H1 (cell line): Measurements from ENCODE around the gene OR2Y1. TPM values are rescaled to one million over a fixed set of nuclear protein-coding genes. Genes with fewer than 3 reads are reported as not detected.
"Not testable (repeated sequence)": the region's sequence is repeated elsewhere in the genome, so short reads cannot be mapped to it uniquely, and the experiment has no call there.

Experiments used
- CTCF ChIA-PET: fragments of 300-600 bp; sonication (Branson Sonifier 250); formaldehyde crosslinking; loops from one replicate; lab custom pipeline; 2021; ENCODE audit not compliant: partially characterized antibody; lab: Charles Lee
- POLR2A ChIA-PET: fragments of 300-600 bp; sonication (Branson Sonifier 250); formaldehyde crosslinking; loops from one replicate; lab custom pipeline; 2021; ENCODE audit warnings: inconsistent platforms; ENCODE audit not compliant: partially characterized antibody; lab: Charles Lee
- DNase-seq, 2 experiments: peaks; one replicate each; pipeline versions ENCODE4 v3.0.0 to v3.0.0-alpha.2; 2010 to 2022; ENCODE audit warnings: low spot score in 2 of 2, low read depth in 1 of 2, mixed read lengths in 1 of 2
- FAIRE-seq: peaks from 2 replicates; lab custom pipeline; 2011; peaks lifted over from hg19 to GRCh38; lab: Jason Lieb, UNC
- H2AFZ ChIP-seq: 2 replicates; pipeline ENCODE4 v1.8.1; 2012; ENCODE audit warnings: low read length, inconsistent platforms
- H2AK5ac ChIP-seq: 2 replicates; pipeline ENCODE4 v1.6.1; 2013; ENCODE audit warnings: low read depth, low read length
- H2BK120ac ChIP-seq: replicated peaks from 2 replicates; pipeline ENCODE3; 2013; ENCODE audit warnings: low read depth, low read length, inconsistent platforms
- H2BK12ac ChIP-seq: 2 replicates; pipeline ENCODE4 v1.6.1; 2013; ENCODE audit warnings: low read depth, low read length
- H2BK15ac ChIP-seq: 2 replicates; pipeline ENCODE4 v1.6.1; 2013; ENCODE audit warnings: low read length
- H2BK20ac ChIP-seq: 2 replicates; pipeline ENCODE4 v1.6.1; 2013; ENCODE audit warnings: low read length
- H2BK5ac ChIP-seq: 2 replicates; pipeline ENCODE4 v1.6.1; 2013; ENCODE audit warnings: low read depth, low read length
- H3K14ac ChIP-seq: 2 replicates; pipeline ENCODE4 v1.6.1; 2013; ENCODE audit warnings: inconsistent platforms; ENCODE audit not compliant: insufficient read length
- H3K18ac ChIP-seq: 2 replicates; pipeline ENCODE4 v1.6.1; 2013; ENCODE audit warnings: low read length; ENCODE audit errors: extremely low read depth
- H3K23ac ChIP-seq: 2 replicates; pipeline ENCODE4 v1.6.1; 2013; ENCODE audit warnings: inconsistent platforms; ENCODE audit not compliant: insufficient read length
- H3K23me2 ChIP-seq: 2 replicates; pipeline ENCODE4 v1.6.1; 2013; ENCODE audit warnings: low read depth, low read length
- H3K27ac ChIP-seq: 2 replicates; pipeline ENCODE4 v1.6.1; 2011; ENCODE audit warnings: low read depth, low read length, inconsistent platforms
- H3K27me3 ChIP-seq, 4 experiments: replicated peaks in 1 of 4; 1 replicate in 1 of 4; 2 replicates in 3 of 4; pipeline versions ENCODE4 v1.6.1 to v1.8.1; 2011 to 2013; ENCODE audit warnings: low read length in 3 of 4, mild to moderate bottlenecking in 3 of 4, inconsistent platforms in 2 of 4, mixed read lengths in 2 of 4, moderate library complexity in 1 of 4; ENCODE audit not compliant: control insufficient read depth in 3 of 4, insufficient read depth in 3 of 4; ENCODE audit errors: extremely low read depth in 1 of 4
- H3K36me3 ChIP-seq, 4 experiments: 2 replicates each; pipeline versions ENCODE4 v1.6.1 to v1.8.1; 2011 to 2013; ENCODE audit warnings: mild to moderate bottlenecking in 4 of 4, low read length in 3 of 4, moderate library complexity in 2 of 4, control low read depth in 1 of 4, inconsistent platforms in 1 of 4; ENCODE audit not compliant: insufficient read depth in 4 of 4, control insufficient read depth in 2 of 4
- H3K4ac ChIP-seq: replicated peaks from 2 replicates; pipeline ENCODE3; 2013; ENCODE audit warnings: low read length, low read depth, mixed read lengths, inconsistent platforms; ENCODE audit not compliant: insufficient read length
- H3K4me1 ChIP-seq, 4 experiments: replicated peaks in 1 of 4; 1 replicate in 1 of 4; 2 replicates in 3 of 4; pipeline versions ENCODE4 v1.6.1 to v1.8.1; 2011 to 2013; ENCODE audit warnings: low read length in 3 of 4, inconsistent platforms in 2 of 4, mixed read lengths in 1 of 4; ENCODE audit not compliant: insufficient read depth in 4 of 4, control insufficient read depth in 3 of 4
- H3K4me2 ChIP-seq, 2 experiments: 2 replicates each; pipeline versions ENCODE4 v1.6.1 to v1.8.1; 2011 to 2013; ENCODE audit warnings: low read depth in 2 of 2, low read length in 2 of 2, control low read depth in 1 of 2, inconsistent platforms in 1 of 2, mild to moderate bottlenecking in 1 of 2; ENCODE audit not compliant: insufficient read depth in 1 of 2
- H3K4me3 ChIP-seq, 4 experiments: fragments of 200-600, 300-600 bp in 1 of 4; sonication (generic), shearing (Covaris generic), sonication (Bioruptor Twin) in 1 of 4; 2 replicates each; pipeline versions ENCODE4 v1.5.1 to v1.8.1; 2011 to 2016; ENCODE audit warnings: low read length in 4 of 4, low read depth in 3 of 4, control low read depth in 2 of 4, inconsistent platforms in 2 of 4, mild to moderate bottlenecking in 2 of 4, mixed read lengths in 1 of 4, moderate library complexity in 1 of 4; ENCODE audit not compliant: insufficient read depth in 2 of 4; ENCODE audit errors: extremely low read depth in 1 of 4
- H3K56ac ChIP-seq: replicated peaks from 2 replicates; pipeline ENCODE3; 2013; ENCODE audit warnings: low read depth, mild to moderate bottlenecking, mixed read lengths, low read length, inconsistent platforms; ENCODE audit not compliant: insufficient read length
- H3K79me1 ChIP-seq: 2 replicates; pipeline ENCODE4 v1.6.1; 2013; ENCODE audit warnings: low read depth, low read length, control low read depth
- H3K79me2 ChIP-seq, 2 experiments: 2 replicates each; pipeline versions ENCODE4 v1.6.1 to v1.8.1; 2012 to 2013; ENCODE audit warnings: low read length in 2 of 2, mild to moderate bottlenecking in 2 of 2, inconsistent platforms in 1 of 2; ENCODE audit not compliant: insufficient read depth in 2 of 2, control insufficient read depth in 1 of 2
- H3K9ac ChIP-seq, 4 experiments: replicated peaks in 1 of 4; 1 replicate in 1 of 4; 2 replicates in 3 of 4; pipeline versions ENCODE4 v1.6.1 to v1.8.1; 2011 to 2013; ENCODE audit warnings: low read depth in 3 of 4, low read length in 3 of 4, control low read depth in 2 of 4, mild to moderate bottlenecking in 2 of 4, moderate library complexity in 2 of 4, inconsistent platforms in 1 of 4; ENCODE audit errors: extremely low read depth in 1 of 4
- H3K9me3 ChIP-seq, 2 experiments: 2 replicates each; pipeline versions ENCODE4 v1.6.1 to v1.8.1; 2012 to 2013; ENCODE audit warnings: mild to moderate bottlenecking in 2 of 2, moderate library complexity in 2 of 2, control low read depth in 1 of 2, inconsistent platforms in 1 of 2, low read depth in 1 of 2, low read length in 1 of 2, mixed read lengths in 1 of 2; ENCODE audit not compliant: insufficient read depth in 2 of 2
- H4K20me1 ChIP-seq, 2 experiments: replicated peaks in 1 of 2; 2 replicates each; pipeline versions ENCODE3 to v1.8.1; 2011 to 2013; ENCODE audit warnings: inconsistent platforms in 2 of 2, low read length in 2 of 2, mild to moderate bottlenecking in 1 of 2; ENCODE audit not compliant: insufficient read depth in 2 of 2, control insufficient read depth in 1 of 2
- H4K5ac ChIP-seq: 2 replicates; pipeline ENCODE4 v1.6.1; 2013; ENCODE audit warnings: low read length, low read depth, mixed read lengths, inconsistent platforms; ENCODE audit not compliant: insufficient read length
- H4K8ac ChIP-seq: 2 replicates; pipeline ENCODE4 v1.8.0; 2013; ENCODE audit warnings: mild to moderate bottlenecking, moderate library complexity, low read length, inconsistent platforms; ENCODE audit not compliant: insufficient read depth; ENCODE audit errors: extremely low read depth
- H4K91ac ChIP-seq: replicated peaks from 2 replicates; pipeline ENCODE3; 2013; ENCODE audit warnings: low read length, mixed read lengths, inconsistent platforms; ENCODE audit not compliant: insufficient read length
- WGBS, 2 experiments: shearing (Covaris generic) in 1 of 2; methylation state at CpG; one replicate each; pipeline versions ENCODE4 v1.1.6 to v1.1.7; 2013 to 2015; ENCODE audit warnings: low lambda C conversion rate in 2 of 2, mixed read lengths in 2 of 2, inconsistent platforms in 1 of 2, low coverage in 1 of 2, missing lambda C conversion rate in 1 of 2; ENCODE audit not compliant: insufficient replicate concordance in 2 of 2, insufficient coverage in 1 of 2, insufficient read length in 1 of 2; ENCODE audit errors: extremely low coverage in 1 of 2, missing lambda C conversion rate in 1 of 2; 5-methylcytosine and 5-hydroxymethylcytosine counted together
- polyA plus RNA-seq, 7 experiments: library from polyadenylated mRNA; depleted of rRNA in 3 of 7; stranded (reverse) in 5 of 7; unstranded in 2 of 7; fragments of >200 nt in 5 of 7; fragments of 200-250 nt in 2 of 7; gene quantifications; 1 replicate in 5 of 7; 2 replicates in 1 of 7; 4 replicates in 1 of 7; pipeline versions ENCODE4 v1.2.1 to v1.2.3, GENCODE V29; 2011 to 2013; ENCODE audit warnings: missing spikeins in 2 of 7, mixed read lengths in 2 of 7
- total RNA-seq: library from RNA; stranded (reverse); fragmentation: NEBNext Ultra II Directional; extraction: Animal tissue kit (Norgen Biotek cat#: 25700); gene quantifications from 2 replicates; pipeline ENCODE4 v1.2.1, GENCODE V29; 2021

Gene OR2Y1
- total and polyA plus RNA-seq, 2 of the 8 experiments (the other 6 are each of a cell fraction or from before 2014, with no cell fraction given), result not detected

- WGBS, 2 experiments, result 90% methylated on average over 4 of the region's 4 CpGs; no CpG with 5 or more reads in 1 of the 2 experiments
- H4K8ac ChIP-seq, H3K36me3 ChIP-seq, H2BK5ac ChIP-seq, H2BK15ac ChIP-seq, DNase-seq, H2BK120ac ChIP-seq, H4K20me1 ChIP-seq, H2AK5ac ChIP-seq, H3K9me3 ChIP-seq, H3K9ac ChIP-seq, FAIRE-seq, H3K4me2 ChIP-seq, H3K23me2 ChIP-seq, H3K18ac ChIP-seq, H3K23ac ChIP-seq, H3K14ac ChIP-seq, H4K5ac ChIP-seq, H3K4me1 ChIP-seq, H3K27ac ChIP-seq, H4K91ac ChIP-seq, H3K4ac ChIP-seq, H3K56ac ChIP-seq, H2BK20ac ChIP-seq, H2AFZ ChIP-seq, H3K79me1 ChIP-seq, H3K27me3 ChIP-seq, H3K79me2 ChIP-seq, H3K4me3 ChIP-seq, H2BK12ac ChIP-seq: not testable (repeated sequence)
- POLR2A ChIA-PET, result interaction anchor here (1.4 kb wide), 1 partner anchor 70 kb away, joined by 3 read pairs; no protein-coding TSS in a partner anchor
- CTCF ChIA-PET, result interaction anchor here (1.0 to 3.4 kb wide), 2 partner anchors 9 to 22 kb away, joined by 3 to 17 read pairs; no protein-coding TSS in a partner anchor
Observed at GRCh38 chr5:180740953-180741352, 1.1 kb upstream of the OR2Y1 start.
